HG03469 (cell line): ENCODE data around the gene MINAR1.

ENCODE experiments used
- ATAC-seq: cut with Tn5 transposase; IDR thresholded peaks from one replicate; pipeline ENCODE4 v1.9.1; 2021; ENCODE audit warnings: mild to moderate bottlenecking, moderate library complexity, moderate number of reproducible peaks; ENCODE audit not compliant: unreplicated experiment

MINAR1 gene

DNA sequence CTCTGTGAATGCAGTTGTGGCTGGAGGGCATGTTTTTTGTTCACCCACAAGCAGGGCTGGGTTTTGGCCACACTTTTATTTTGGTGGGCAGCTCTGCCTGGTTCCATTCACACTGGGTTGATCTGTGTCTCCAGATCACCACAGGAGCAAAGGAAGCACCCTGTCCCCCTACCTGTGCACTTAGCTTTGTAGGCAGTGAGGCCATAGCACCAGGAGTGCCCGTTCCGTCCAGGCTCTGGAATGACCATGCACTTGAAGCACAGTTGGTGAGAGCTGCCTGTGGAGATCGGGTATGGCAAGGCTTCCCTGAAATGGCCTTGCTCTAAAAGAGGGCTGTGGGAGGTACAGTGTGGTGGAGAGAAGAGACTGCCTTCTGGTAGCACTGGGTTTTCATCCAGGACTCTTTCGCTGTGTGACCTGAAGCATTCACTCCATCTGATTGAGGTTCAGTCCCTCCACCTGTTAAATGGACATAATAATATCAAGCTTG, 31.7 kb downstream of the MINAR1 start:
- ATAC-seq, result no peak

DNA sequence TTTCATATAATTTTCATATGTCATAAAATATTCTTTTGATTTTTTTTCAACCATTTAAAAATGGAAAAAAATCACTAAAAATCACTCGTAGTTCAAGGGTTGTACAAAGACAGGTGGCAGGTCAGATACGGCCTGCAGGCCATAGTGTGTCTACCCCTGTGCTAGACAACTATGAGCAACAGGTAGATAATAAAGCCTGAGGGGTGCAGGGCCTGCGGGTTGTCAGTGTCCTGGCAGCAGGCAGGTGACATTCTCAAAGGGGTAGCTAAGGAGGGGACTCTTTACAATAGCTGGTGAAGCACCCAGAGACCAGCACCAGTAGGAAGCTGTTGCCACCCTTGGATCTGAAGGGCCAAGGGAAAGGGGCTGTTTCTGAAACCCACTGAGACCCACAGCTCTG, 34.4 kb downstream of the MINAR1 start:
- ATAC-seq, result no peak

DNA sequence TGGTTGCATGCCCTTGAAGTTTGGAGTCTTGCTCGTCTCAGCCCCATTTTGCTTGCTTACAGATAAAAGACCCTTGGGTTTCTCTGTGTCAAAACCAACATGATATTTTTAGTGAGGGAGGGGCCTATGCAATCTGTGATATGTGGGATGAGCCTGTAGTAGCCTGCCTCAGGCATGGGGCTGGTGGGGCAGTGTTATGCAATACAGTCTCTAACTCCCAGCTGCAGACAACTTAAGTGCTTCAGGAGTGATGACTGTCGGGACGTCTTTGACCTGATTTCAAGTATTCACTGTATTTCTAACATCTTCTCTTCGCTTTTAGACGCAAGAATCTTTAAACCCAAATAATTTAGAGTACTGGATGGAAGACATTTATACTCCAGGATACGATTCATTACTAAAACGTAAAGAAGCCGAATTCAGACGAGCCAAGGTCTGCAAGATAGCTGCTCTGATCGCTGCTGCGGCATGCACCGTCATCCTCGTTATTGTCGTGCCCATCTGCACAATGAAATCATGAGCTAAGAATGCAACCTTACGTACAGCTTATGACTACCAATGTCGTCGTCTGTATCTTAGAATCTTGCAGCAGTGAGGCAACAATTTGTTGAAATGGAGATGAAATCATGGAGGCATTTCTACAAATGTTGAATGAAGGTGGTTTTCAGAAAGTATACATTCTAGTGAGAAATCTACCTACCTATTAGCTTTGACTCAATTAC, 35.9 kb downstream of the MINAR1 start:
- ATAC-seq, result no peak

DNA sequence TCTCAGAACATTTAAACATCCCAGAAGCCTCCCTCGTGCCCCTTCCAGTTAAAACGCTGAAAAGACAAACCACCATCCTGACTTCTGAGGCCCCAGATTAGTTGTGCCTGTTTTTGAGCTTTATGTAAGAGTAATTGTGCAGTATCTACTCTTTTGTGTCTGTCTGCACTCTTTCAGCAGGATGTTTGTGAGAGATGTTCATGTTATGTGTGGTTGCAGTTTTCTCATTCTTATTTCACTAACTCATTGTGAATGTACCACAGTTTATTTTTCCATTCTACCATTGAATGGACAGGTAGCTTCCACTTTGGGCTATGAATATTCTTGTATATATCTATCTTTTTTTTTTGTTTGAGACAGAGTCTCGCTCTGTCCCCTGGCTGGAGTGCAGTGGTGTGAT, 40.3 kb downstream of the MINAR1 start:
- ATAC-seq, result no peak

DNA sequence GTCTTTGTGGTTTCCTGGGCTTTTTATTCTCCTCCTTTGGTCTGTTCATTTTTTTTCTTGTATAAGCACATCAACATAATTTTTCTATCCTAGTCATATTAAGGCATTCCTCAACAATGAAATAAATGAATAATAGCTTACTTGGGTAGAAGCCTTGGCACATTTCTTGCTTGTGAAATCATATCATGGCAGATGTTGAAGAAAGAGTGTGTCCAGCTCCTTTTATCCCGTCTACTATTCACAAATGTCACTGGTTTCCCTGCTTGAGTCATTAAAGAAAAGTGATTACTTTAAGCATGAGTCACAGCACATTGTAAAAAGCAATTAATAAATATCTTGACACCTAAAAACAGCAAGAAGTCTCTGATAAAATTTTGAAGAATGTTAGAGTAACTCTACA, 42.1 kb downstream of the MINAR1 start:
- ATAC-seq, result no peak

DNA sequence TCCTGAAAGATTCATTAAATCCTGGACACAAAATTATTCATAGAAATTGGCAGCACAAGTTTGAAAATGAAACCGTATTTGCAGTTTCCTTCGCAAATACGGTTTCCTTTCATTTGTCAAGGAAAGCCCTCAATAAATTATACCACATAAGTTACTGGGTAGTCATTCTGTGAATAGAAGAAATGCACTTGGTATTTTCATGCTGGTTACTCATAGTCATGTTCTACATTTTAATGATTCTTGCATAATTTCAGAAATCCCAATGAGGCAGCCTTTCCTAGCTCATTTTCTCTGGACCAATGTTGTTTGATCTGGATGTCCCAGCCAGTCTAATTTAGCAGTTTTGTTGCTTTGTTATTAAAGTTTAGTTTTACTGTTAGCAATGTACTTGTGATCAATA, 43.2 kb downstream of the MINAR1 start:
- no peak for ATAC-seq

DNA sequence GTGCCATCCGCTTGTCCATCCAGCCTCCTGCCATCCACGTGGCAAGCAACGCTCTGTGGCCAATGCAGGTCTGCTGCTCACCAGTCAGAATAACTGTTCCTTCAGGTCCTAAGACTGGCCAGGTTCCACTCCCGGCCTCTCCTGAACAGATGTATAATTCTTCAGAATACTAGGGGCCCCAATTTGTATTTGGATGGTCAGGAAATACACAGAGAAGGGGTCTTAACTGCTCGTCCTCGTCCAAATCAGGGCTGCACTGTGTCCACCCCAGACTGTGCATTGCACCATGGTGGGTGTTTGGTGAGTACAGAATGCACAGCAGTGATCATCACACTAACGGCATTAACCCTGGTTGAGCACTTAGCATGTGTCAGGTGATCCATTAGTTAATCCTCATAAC, 46.0 kb downstream of the MINAR1 start:
- ATAC-seq, result no peak

DNA sequence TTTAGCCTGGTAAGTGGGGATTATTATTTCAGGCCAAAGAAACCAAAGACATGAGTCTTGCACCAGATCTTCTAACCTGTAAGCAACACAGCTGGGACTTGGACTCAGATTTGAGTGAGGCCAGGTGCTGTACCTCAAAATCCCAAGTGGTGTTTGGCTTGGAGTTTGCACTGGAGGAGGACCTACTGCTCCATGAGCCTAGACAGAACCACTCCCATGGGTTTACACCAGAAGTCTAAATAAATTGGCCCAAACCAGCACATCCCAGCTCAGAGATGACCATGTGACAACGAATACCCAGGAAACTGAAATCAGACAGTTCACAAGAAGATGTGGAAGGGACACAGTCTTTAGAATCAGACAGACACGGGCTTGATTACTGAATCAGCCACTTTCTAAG, 47.5 kb downstream of the MINAR1 start:
- ATAC-seq, result no peak

DNA sequence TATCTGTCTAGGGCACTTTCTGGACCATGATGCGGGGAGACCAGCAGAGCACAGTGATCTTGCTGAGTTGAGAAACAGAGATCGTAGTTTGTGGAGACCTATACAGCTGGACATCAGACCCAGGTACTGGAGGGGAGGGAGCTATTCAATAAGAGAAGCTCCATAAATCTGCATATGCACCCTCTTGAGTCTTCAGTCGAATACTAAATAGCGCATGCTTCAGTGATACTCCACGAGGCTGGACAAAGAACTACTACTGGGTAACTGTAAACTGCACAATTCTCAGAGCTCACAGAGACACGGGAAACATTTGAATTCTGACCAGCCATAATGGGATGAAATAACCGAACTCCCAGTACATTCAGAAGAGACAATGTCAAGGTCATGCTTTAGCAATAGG, 49.7 kb downstream of the MINAR1 start:
- no peak for ATAC-seq
